ENCODE data around the gene ACP3.

DNA sequence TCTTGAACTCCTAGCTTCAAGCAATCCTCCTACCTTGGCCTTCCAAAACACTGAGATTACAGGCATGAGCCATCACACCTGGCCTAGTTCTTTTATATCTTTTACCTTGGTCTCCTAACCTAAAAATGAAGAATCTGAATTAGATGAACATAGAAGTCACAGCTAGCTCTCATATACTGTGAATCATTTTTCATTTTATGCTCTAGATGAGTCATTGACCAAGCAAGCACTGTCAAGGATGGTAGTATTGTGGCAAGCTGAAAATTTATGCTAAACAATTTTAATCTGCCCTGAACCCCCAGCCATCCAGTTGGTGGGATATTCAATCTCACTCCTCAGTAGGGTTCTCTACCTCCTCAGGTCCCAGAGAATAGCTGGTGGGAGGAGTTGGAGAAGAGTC lies 51.8 kb downstream of the ACP3 start:
- TF ChIP-seq, protein P1, sequence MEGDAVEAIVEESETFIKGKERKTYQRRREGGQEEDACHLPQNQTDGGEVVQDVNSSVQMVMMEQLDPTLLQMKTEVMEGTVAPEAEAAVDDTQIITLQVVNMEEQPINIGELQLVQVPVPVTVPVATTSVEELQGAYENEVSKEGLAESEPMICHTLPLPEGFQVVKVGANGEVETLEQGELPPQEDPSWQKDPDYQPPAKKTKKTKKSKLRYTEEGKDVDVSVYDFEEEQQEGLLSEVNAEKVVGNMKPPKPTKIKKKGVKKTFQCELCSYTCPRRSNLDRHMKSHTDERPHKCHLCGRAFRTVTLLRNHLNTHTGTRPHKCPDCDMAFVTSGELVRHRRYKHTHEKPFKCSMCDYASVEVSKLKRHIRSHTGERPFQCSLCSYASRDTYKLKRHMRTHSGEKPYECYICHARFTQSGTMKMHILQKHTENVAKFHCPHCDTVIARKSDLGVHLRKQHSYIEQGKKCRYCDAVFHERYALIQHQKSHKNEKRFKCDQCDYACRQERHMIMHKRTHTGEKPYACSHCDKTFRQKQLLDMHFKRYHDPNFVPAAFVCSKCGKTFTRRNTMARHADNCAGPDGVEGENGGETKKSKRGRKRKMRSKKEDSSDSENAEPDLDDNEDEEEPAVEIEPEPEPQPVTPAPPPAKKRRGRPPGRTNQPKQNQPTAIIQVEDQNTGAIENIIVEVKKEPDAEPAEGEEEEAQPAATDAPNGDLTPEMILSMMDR (IDR thresholded peaks at IDR 0.05; ENCODE audit: insufficient read depth, low read depth, low read length): no peak
- no peak for TF ChIP-seq EZH2 (IDR thresholded peaks at IDR 0.05; ENCODE audit: insufficient read depth, low read length)
